ENCODE results near the gene ATRIP.

Gene ATRIP

DNA sequence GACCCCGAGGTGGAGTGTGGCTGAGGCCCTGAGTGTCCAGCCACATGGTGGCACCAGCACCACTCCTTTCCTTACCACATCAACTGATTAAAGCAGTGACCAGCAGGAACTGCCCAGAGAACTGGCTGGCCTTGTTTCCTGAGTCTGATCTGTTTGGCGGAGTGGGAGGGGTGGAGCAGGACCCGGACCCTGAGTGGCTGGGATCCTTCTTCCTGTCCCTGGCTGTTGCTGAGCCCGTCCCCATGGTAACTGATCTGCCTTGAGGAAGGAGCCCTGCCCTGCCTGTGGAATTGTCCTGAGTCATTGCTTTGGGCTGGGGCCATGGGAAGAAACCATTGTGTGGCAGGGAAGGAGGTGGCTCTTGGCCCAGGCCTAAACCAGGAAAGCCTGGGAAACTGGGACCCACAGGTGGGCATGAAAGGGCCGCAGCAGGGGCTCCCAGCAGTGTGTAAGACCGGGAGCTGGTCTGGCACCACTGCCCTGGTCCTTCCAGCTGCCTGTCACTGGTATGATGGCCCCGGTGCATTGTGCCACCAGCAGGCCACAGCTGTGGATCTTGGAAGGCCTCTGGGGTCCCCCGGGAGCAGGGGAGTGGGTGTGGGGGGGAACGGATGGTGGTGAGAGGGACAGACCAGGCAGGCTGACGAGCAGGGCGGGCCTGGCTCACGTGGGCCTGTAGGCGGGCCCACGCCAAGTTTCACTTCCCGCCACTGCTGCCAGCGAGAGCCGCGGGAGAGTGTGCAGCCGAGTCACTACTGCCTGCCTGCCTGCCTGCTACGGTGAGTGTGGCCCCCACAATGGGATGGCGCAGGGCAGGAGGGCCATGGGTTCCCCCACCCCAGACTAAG is 19.2 kb downstream of the ATRIP start:
- H3K27ac ChIP-seq, result no peak overlapping the region
- H3K9me3 ChIP-seq (ENCODE audit: low read depth, low read length), result no peaks in the 10 kb centered on the region
- TF ChIP-seq EZH2 (IDR thresholded peaks at IDR 0.05) (no peak), POLR2AphosphoS5 (IDR thresholded peaks at IDR 0.05; ENCODE audit: borderline replicate concordance, low read depth, low read length) (no peak; the same call in 1 of the 2 replicates), FOXP2 (optimal IDR thresholded peaks at IDR 0.05; ENCODE audit: control extremely low read depth, extremely low read length, insufficient read depth) (no peak)
- no peak overlapping the region for H3K9ac ChIP-seq (ENCODE audit: insufficient read length)
- no peak overlapping the region for H3K4me3 ChIP-seq
- no peaks in the 10 kb centered on the region; the same call in 1 of the 2 replicates for H3K36me3 ChIP-seq (ENCODE audit: insufficient read depth, low read length)
- no peak for DNase-seq (ENCODE audit: low read depth, low spot score)

DNA sequence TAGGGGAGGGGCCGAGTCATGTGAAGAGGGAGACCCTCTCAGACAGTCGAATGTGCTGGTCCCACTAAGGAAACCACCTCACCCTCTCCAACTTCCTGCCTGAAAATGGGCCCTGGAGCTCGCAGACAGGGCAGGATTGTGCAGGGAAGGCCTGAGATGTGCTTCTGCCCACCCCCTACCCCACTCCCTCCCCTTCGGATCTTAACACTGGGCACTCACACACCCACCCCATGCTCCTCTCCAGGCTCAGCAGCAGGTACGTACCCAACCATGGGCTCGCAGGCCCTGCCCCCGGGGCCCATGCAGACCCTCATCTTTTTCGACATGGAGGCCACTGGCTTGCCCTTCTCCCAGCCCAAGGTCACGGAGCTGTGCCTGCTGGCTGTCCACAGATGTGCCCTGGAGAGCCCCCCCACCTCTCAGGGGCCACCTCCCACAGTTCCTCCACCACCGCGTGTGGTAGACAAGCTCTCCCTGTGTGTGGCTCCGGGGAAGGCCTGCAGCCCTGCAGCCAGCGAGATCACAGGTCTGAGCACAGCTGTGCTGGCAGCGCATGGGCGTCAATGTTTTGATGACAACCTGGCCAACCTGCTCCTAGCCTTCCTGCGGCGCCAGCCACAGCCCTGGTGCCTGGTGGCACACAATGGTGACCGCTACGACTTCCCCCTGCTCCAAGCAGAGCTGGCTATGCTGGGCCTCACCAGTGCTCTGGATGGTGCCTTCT is 20.0 kb downstream of the ATRIP start:
- DNase-seq (ENCODE audit: low read depth, low spot score), result no peak
- no peaks in the 10 kb centered on the region for H3K36me3 ChIP-seq (ENCODE audit: insufficient read depth, low read length)

DNA sequence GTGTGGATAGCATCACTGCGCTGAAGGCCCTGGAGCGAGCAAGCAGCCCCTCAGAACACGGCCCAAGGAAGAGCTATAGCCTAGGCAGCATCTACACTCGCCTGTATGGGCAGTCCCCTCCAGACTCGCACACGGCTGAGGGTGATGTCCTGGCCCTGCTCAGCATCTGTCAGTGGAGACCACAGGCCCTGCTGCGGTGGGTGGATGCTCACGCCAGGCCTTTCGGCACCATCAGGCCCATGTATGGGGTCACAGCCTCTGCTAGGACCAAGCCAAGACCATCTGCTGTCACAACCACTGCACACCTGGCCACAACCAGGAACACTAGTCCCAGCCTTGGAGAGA is 20.5 kb downstream of the ATRIP start:
- Histone ChIP-seq H3K27ac (no peak overlapping the region), H3K36me3 (ENCODE audit: insufficient read depth, low read length) (no peaks in the 10 kb centered on the region), H3K9ac (ENCODE audit: insufficient read length) (no peak overlapping the region), H3K4me3 (no peak overlapping the region), H3K9me3 (ENCODE audit: low read depth, low read length) (no peaks in the 10 kb centered on the region)
- TF ChIP-seq EZH2 (IDR thresholded peaks at IDR 0.05), result no peak
- 0 out of 2 replicates have a peak, but pooled peaks have one; percentile 11 for TF ChIP-seq POLR2AphosphoS5 (IDR thresholded peaks at IDR 0.05; ENCODE audit: borderline replicate concordance, low read depth, low read length)
- TF ChIP-seq FOXP2 (optimal IDR thresholded peaks at IDR 0.05; ENCODE audit: control extremely low read depth, extremely low read length, insufficient read depth), result no peak
- no peak for DNase-seq (ENCODE audit: low read depth, low spot score)

More for the DNA sequence above, 20.0 kb downstream of the ATRIP start:
- Histone ChIP-seq H3K27ac (no peak overlapping the region), H3K9ac (ENCODE audit: insufficient read length) (no peak overlapping the region), H3K9me3 (ENCODE audit: low read depth, low read length) (no peaks in the 10 kb centered on the region), H3K4me3 (no peak overlapping the region)
- TF ChIP-seq POLR2AphosphoS5 (IDR thresholded peaks at IDR 0.05; ENCODE audit: borderline replicate concordance, low read depth, low read length) (no peak), EZH2 (IDR thresholded peaks at IDR 0.05) (no peak), FOXP2 (optimal IDR thresholded peaks at IDR 0.05; ENCODE audit: control extremely low read depth, extremely low read length, insufficient read depth) (no peak)

DNA sequence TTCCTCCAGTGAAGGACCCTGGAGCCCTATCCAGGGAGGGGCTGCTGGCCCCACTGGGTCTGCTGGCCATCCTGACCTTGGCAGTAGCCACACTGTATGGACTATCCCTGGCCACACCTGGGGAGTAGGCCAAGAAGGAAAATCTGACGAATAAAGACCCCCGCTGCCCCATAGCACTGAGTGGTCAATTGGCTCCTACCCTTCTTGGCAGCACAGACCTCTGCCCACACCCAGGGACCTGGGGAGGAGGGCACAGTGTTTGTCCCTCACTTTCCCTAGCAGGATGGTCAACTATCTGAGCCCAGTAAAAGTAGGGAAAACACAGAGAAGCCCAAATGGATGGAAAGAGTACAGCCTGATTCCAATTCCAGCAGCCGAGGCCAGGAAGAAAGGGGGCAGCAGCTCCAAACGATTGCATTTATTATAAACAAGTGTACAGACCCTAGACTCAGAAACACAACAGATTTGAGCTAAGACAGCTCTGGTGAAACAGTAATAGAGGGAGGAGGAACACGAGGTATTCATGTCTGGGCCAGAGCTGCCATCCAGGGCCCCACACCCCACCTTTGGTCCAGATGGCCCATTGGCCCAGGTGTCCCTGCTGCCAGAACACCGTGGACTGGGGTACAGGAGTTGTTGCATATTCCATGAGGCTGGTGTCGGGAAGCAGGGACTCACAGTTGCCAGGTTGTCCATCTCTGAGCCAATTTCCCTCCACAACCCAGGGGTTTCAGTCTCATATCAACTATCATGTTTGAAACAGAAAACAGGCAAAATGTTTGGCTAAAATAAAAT is 21.1 kb downstream of the ATRIP start:
- TF ChIP-seq POLR2AphosphoS5 (IDR thresholded peaks at IDR 0.05; ENCODE audit: borderline replicate concordance, low read depth, low read length) (0 out of 2 replicates have a peak, but pooled peaks have one; percentile 4), EZH2 (IDR thresholded peaks at IDR 0.05) (no peak), FOXP2 (optimal IDR thresholded peaks at IDR 0.05; ENCODE audit: control extremely low read depth, extremely low read length, insufficient read depth) (no peak)
- Histone ChIP-seq H3K27ac (no peak overlapping the region), H3K4me3 (no peak overlapping the region), H3K36me3 (ENCODE audit: insufficient read depth, low read length) (no peaks in the 10 kb centered on the region), H3K9ac (ENCODE audit: insufficient read length) (no peak overlapping the region), H3K9me3 (ENCODE audit: low read depth, low read length) (no peaks in the 10 kb centered on the region)
- no peak for DNase-seq (ENCODE audit: low read depth, low spot score)

DNA sequence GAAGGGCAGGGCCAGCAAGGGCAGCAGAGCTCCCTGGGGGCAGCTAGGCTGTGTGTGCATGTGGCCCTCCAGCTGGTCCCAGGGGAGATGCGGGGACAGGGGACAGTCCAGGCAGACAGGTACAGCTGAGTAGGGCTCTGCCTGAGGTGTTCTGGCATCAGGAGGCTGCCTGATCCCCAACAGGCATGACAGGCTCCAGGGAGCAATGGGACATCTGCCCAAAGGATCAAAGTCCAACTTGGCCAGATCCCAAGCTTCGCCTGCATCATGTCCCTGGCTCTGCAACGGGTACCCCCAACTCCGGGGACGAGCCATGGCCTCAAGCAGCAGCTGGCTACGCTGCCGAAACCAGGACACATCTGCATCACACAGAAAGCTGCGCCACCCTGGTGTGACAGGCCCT is 21.8 kb downstream of the ATRIP start:
- no peak overlapping the region for H3K9ac ChIP-seq (ENCODE audit: insufficient read length)
- TF ChIP-seq FOXP2 (optimal IDR thresholded peaks at IDR 0.05; ENCODE audit: control extremely low read depth, extremely low read length, insufficient read depth) (no peak), POLR2AphosphoS5 (IDR thresholded peaks at IDR 0.05; ENCODE audit: borderline replicate concordance, low read depth, low read length) (no peak), EZH2 (IDR thresholded peaks at IDR 0.05) (no peak)
- H3K4me3 ChIP-seq, result no peak overlapping the region
- no peak for DNase-seq (ENCODE audit: low read depth, low spot score)
- H3K36me3 ChIP-seq (ENCODE audit: insufficient read depth, low read length), result no peaks in the 10 kb centered on the region
- no peaks in the 10 kb centered on the region for H3K9me3 ChIP-seq (ENCODE audit: low read depth, low read length)
- H3K27ac ChIP-seq, result no peak overlapping the region

DNA sequence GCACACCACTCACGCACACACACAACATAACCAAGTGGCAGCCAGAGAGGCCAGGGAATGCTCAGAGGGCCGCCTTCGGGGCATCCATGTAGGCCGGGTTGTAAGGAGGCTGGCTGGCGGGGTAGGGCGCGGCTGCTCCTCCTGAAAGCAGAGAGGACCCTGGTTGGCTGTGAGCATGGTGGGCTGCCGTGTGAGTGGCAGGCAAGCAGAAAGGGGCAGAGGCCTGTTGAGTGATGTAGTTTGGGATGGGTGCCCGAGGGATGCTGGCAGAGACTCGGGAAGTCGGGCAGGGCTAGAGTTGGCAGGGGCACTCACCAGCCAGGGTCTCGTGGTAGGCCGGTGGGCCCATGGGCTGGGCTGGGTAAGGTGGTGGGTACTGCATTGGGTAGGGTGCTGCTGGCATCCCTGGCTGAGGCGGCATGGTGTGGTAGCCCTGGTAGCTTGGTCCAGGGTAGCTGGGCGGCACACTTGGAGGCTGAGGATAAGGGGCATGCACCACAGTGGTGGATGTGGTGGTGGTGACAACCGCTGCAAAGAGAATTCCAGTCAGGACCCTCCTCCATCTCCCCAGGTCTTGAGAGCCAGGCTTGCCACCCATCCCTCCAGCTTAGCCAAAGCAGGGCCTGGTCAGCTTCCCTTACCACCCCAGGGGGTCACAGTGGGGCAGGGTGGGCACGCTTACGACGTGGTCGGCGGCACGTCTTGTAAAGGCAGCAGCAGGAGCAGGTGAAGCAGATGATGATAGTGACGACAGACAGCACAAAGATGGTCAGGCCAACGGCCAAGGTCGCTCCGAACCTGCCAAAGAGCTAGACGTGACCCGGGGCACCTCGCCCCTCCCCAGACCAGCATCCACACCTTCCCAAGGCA is 22.7 kb downstream of the ATRIP start:
- Histone ChIP-seq H3K9me3 (ENCODE audit: low read depth, low read length) (no peaks in the 10 kb centered on the region), H3K4me3 (no peak overlapping the region), H3K9ac (ENCODE audit: insufficient read length) (no peak overlapping the region), H3K27ac (no peak overlapping the region), H3K36me3 (ENCODE audit: insufficient read depth, low read length) (no peaks in the 10 kb centered on the region)
- no peak for DNase-seq (ENCODE audit: low read depth, low spot score)
- TF ChIP-seq EZH2 (IDR thresholded peaks at IDR 0.05), result no peak

DNA sequence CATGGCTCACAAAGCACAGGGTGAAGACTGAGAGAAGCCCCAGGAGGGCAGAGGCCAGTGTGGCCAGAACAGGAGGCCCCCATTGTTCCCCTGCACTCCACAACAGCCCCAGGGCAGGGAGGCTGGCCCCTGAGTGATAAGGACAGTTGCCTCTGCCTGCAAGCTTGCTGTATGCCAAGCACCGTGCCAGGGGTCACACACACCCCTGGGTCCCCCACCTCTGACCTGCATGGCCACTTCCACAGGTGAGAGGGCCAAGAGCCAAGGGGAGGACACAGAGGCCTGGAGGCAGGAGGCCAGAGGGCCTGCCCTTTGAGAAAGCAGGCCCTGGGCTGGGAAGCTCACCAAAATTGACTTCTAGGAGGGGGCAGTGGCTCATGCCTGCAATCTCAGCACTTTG is 23.7 kb downstream of the ATRIP start:
- DNase-seq (ENCODE audit: low read depth, low spot score), result no peak
- Histone ChIP-seq H3K36me3 (ENCODE audit: insufficient read depth, low read length) (no peaks in the 10 kb centered on the region), H3K9me3 (ENCODE audit: low read depth, low read length) (no peaks in the 10 kb centered on the region), H3K27ac (no peak overlapping the region), H3K4me3 (no peak overlapping the region), H3K9ac (ENCODE audit: insufficient read length) (no peak overlapping the region)
- TF ChIP-seq POLR2AphosphoS5 (IDR thresholded peaks at IDR 0.05; ENCODE audit: borderline replicate concordance, low read depth, low read length) (no peak), FOXP2 (optimal IDR thresholded peaks at IDR 0.05; ENCODE audit: control extremely low read depth, extremely low read length, insufficient read depth) (no peak), EZH2 (IDR thresholded peaks at IDR 0.05) (no peak)
